K562 (cell line): ENCODE data around the gene MINDY3. TPM values are rescaled to one million over a fixed set of nuclear protein-coding genes. Genes with fewer than 3 reads are reported as not detected.

Experiments used
- ATAC-seq: fragments of 200-7000 bp; cut with Tn5 transposase; 3 replicates; pipeline ENCODE4 v1.9.1; 2020; ENCODE audit warnings: moderate library complexity
- BruUV-seq: library from RNA; stranded (reverse); fragments of 400-500 nt; replicated peaks from 2 replicates; lab custom pipeline; 2021; lab: Mats Ljungman, UMichigan
- CTCF ChIA-PET: fragments of 300-600 bp; formaldehyde crosslinking; extraction: SDS; loops from one replicate; lab custom pipeline; 2021; ENCODE audit warnings: low intra/inter-chr PET ratio; lab: Yijun Ruan, JAX
- POLR2A ChIA-PET: fragments of 300-600, 350-650 bp; sonication (Branson Sonifier 250); formaldehyde crosslinking; extraction: SDS; loops from one replicate; lab custom pipeline; 2021; ENCODE audit warnings: antibody characterized with exemption, inconsistent platforms; lab: Yijun Ruan, JAX
- DNase-seq, 4 experiments: peaks; one replicate each; pipeline versions ENCODE4 v3.0.0 to v3.0.0-alpha.2; 2011 to 2018; ENCODE audit warnings: low spot score in 3 of 4, mixed read lengths in 3 of 4; ENCODE audit errors: extremely low read depth in 1 of 4
- FAIRE-seq: peaks from 2 replicates; lab custom pipeline; 2011; peaks lifted over from hg19 to GRCh38; lab: Jason Lieb, UNC
- H2AFZ ChIP-seq: 2 replicates; pipeline ENCODE4 v1.6.0; 2011; ENCODE audit warnings: low read depth, low read length, control low read depth, inconsistent platforms
- H3K27ac ChIP-seq: fragments of 200-600 bp; 3 replicates; pipeline ENCODE4 v1.8.0; 2011; ENCODE audit warnings: low read depth, mild to moderate bottlenecking, control low read depth, inconsistent platforms, low read length, moderate library complexity, mixed read lengths; ENCODE audit errors: extremely low read depth
- H3K27me3 ChIP-seq, 2 experiments: fragments of 300-600 bp in 1 of 2; 2 replicates in 1 of 2; 3 replicates in 1 of 2; pipeline versions ENCODE4 v1.6.0 to v1.8.0; 2011; ENCODE audit warnings: inconsistent platforms in 2 of 2, low read length in 2 of 2, mild to moderate bottlenecking in 1 of 2, mixed read lengths in 1 of 2, moderate library complexity in 1 of 2; ENCODE audit not compliant: control insufficient read depth in 2 of 2, insufficient read depth in 2 of 2
- H3K36me3 ChIP-seq: fragments of 300-600 bp; 3 replicates; pipeline ENCODE4 v1.8.0; 2011; ENCODE audit warnings: mild to moderate bottlenecking, low read length, inconsistent platforms; ENCODE audit not compliant: control insufficient read depth, insufficient read depth
- H3K4me1 ChIP-seq, 2 experiments: fragments of 200-600 bp in 1 of 2; replicated peaks in 1 of 2; 2 replicates in 1 of 2; 3 replicates in 1 of 2; pipeline versions ENCODE4 v1.5.1 to v1.8.0; 2011; ENCODE audit warnings: inconsistent platforms in 2 of 2, low read length in 2 of 2, mild to moderate bottlenecking in 1 of 2, mixed read lengths in 1 of 2, moderate library complexity in 1 of 2; ENCODE audit not compliant: control insufficient read depth in 2 of 2, insufficient read depth in 2 of 2
- H3K4me2 ChIP-seq: 2 replicates; pipeline ENCODE4 v1.6.1; 2011; ENCODE audit warnings: low read length, control low read depth, inconsistent platforms, mixed read lengths; ENCODE audit not compliant: insufficient read depth
- H3K4me3 ChIP-seq: fragments of 200-600 bp; sonication (generic), shearing (Covaris generic); 2 replicates; pipeline ENCODE4 v1.5.1; 2016; ENCODE audit warnings: control low read depth, inconsistent platforms
- H3K79me2 ChIP-seq: fragments of 200-600 bp; 3 replicates; pipeline ENCODE4 v1.8.0; 2011; ENCODE audit warnings: low read length, inconsistent platforms; ENCODE audit not compliant: control insufficient read depth, insufficient read depth
- H3K9ac ChIP-seq, 2 experiments: 2 replicates each; pipeline versions ENCODE4 v1.6.0 to v1.6.1; 2011; ENCODE audit warnings: low read depth in 2 of 2, low read length in 2 of 2, control low read depth in 1 of 2, inconsistent platforms in 1 of 2, mild to moderate bottlenecking in 1 of 2, mixed read lengths in 1 of 2; ENCODE audit not compliant: insufficient read depth in 1 of 2
- H3K9me1 ChIP-seq: one replicate; pipeline ENCODE4 v1.6.0; 2011; ENCODE audit warnings: inconsistent platforms, mild to moderate bottlenecking, low read length, moderate library complexity; ENCODE audit not compliant: control insufficient read depth, insufficient read depth
- H3K9me3 ChIP-seq: replicated peaks from 2 replicates; pipeline ENCODE4 v1.5.1; 2011; ENCODE audit warnings: low read depth, low read length, inconsistent platforms; ENCODE audit not compliant: control insufficient read depth, insufficient read depth
- H4K20me1 ChIP-seq: replicated peaks from 2 replicates; pipeline ENCODE4 v1.6.1; 2011; ENCODE audit warnings: low read length, inconsistent platforms, mixed read lengths; ENCODE audit not compliant: control insufficient read depth, insufficient read depth
- ARID3B ChIP-seq: fragments of 250-450 bp; sonication (Bioruptor Pico); IDR thresholded peaks from 2 replicates; pipeline ENCODE4 v1.4.0; 2020; ENCODE audit warnings: borderline replicate concordance
- BHLHE40 ChIP-seq: IDR thresholded peaks from 2 replicates; pipeline ENCODE4 v1.6.1; 2011; ENCODE audit warnings: low read length, improper control_type of control experiment
- CHCHD3 ChIP-seq: fragments of 250-450 bp; sonication (Bioruptor Pico); IDR thresholded peaks from 2 replicates; pipeline ENCODE4 v2.1.2; 2022; ENCODE audit warnings: mild to moderate bottlenecking
- COPS2 ChIP-seq: fragments of 450-650 bp; conservative IDR thresholded peaks from 2 replicates; pipeline ENCODE4 v1.6.1; 2016; ENCODE audit warnings: mild to moderate bottlenecking, moderate library complexity
- GATAD2B ChIP-seq: fragments of 450-650 bp; IDR thresholded peaks from 2 replicates; pipeline ENCODE4 v1.6.1; 2017; ENCODE audit warnings: mild to moderate bottlenecking, borderline replicate concordance
- GTF2E2 ChIP-seq: fragments of 200-800 bp; sonication (Bioruptor generic); IDR thresholded peaks from 2 replicates; pipeline ENCODE4 v1.6.1; 2016; ENCODE audit warnings: missing genetic modification characterization, missing compliant biosample characterization
- HSF4 ChIP-seq: fragments of 250-450 bp; sonication (Bioruptor Pico); IDR thresholded peaks from 2 replicates; pipeline ENCODE4 v2.1.2; 2022; ENCODE audit warnings: mild to moderate bottlenecking, moderate library complexity, borderline replicate concordance
- MITF ChIP-seq: IDR thresholded peaks from 2 replicates; pipeline ENCODE4 v1.6.1; 2014; ENCODE audit warnings: antibody characterized with exemption
- NCOA6 ChIP-seq: fragments of 450-650 bp; IDR thresholded peaks from 2 replicates; pipeline ENCODE4 v1.6.1; 2017; ENCODE audit warnings: mild to moderate bottlenecking
- NELFE ChIP-seq: IDR thresholded peaks from 2 replicates; pipeline ENCODE4 v1.6.1; 2011; ENCODE audit warnings: mild to moderate bottlenecking; ENCODE audit not compliant: insufficient read depth, insufficient read length
- RNF2 ChIP-seq: sonication (generic); IDR thresholded peaks from 2 replicates; pipeline ENCODE4 v1.6.1; 2016
- SLC30A9 ChIP-seq: fragments of 250-450 bp; sonication (Bioruptor Pico); IDR thresholded peaks from 2 replicates; pipeline ENCODE4 v1.8.0; 2022; ENCODE audit warnings: mild to moderate bottlenecking, moderate library complexity
- TRIM28 ChIP-seq: fragments of 450-650 bp; IDR thresholded peaks from 2 replicates; pipeline ENCODE4 v1.6.1; 2017
- U2AF1 ChIP-seq: fragments of 200-400 bp; formaldehyde crosslinking; optimal IDR thresholded peaks from 2 replicates; pipeline ENCODE3; 2017; ENCODE audit warnings: mild to moderate bottlenecking, low read depth, low read length, moderate library complexity
- ZNF384 ChIP-seq: IDR thresholded peaks from 2 replicates; pipeline ENCODE4 v1.6.1; 2012; ENCODE audit warnings: low read depth, low read length, improper control_type of control experiment
- ZNF766 ChIP-seq: fragments of 200-800 bp; sonication (Bioruptor generic); conservative IDR thresholded peaks from 2 replicates; pipeline ENCODE4 v1.6.1; 2016; ENCODE audit warnings: missing genetic modification characterization, missing compliant biosample characterization
- ZNF785 ChIP-seq: fragments of 250-450 bp; sonication (Bioruptor Pico); IDR thresholded peaks from 2 replicates; pipeline ENCODE4 v1.4.0; 2020; ENCODE audit warnings: mild to moderate bottlenecking
- ZNF79 ChIP-seq: fragments of 250-450 bp; sonication (Bioruptor Pico); IDR thresholded peaks from 2 replicates; pipeline ENCODE4 v1.4.0; 2020; ENCODE audit warnings: low read depth, mild to moderate bottlenecking, moderate library complexity
- WGBS: fragments of 100-300 bp; shearing (Covaris generic); methylation state at CpG from one replicate; pipeline ENCODE4 v1.1.6; 2016; ENCODE audit warnings: low coverage, mixed read lengths; ENCODE audit not compliant: insufficient coverage; ENCODE audit errors: missing lambda C conversion rate; 5-methylcytosine and 5-hydroxymethylcytosine counted together
- in situ Hi-C: fragments of 300-500 bp; cut with MboI; formaldehyde crosslinking; loops from 4 replicates; pipeline ENCODE4 v1.15.0; 2018; ENCODE audit warnings: inconsistent platforms, mixed read lengths
- intact Hi-C: fragments of 100-400 bp; cut with micrococcal nuclease; formaldehyde crosslinking; loops from 2 replicates; pipeline ENCODE4 v1.14.2; 2022
- polyA plus RNA-seq, 8 experiments: library from polyadenylated mRNA; depleted of rRNA in 4 of 8; stranded (reverse) in 5 of 8; unstranded in 3 of 8; fragments of >200 nt; fragmentation: Nextera tagmentation in 2 of 8; fragmentation: Illumina TruSeq in 1 of 8; extraction: Ambion mirVana in 2 of 8; extraction: Trizol in 1 of 8; gene quantifications; 2 replicates each; pipeline versions ENCODE4 v1.2.1 to v1.2.3, GENCODE V29; 2011 to 2014; ENCODE audit warnings: inconsistent platforms in 1 of 8, missing spikeins in 1 of 8
- total RNA-seq, 7 experiments: library from RNA; depleted of rRNA in 6 of 7; stranded (reverse); fragments of >200 nt in 6 of 7; fragmentation: Illumina TruSeq in 2 of 7; extraction: Trizol in 2 of 7; gene quantifications; 2 replicates each; pipeline versions ENCODE4 v1.2.1 to v1.2.3, GENCODE V29; 2011 to 2021; ENCODE audit warnings: low replicate concordance in 1 of 7

MINDY3 gene
- total and polyA plus RNA-seq, 9 of the 15 experiments (the other 6 are each of a cell fraction or from before 2014, with no cell fraction given), result 14.0 to 35.9 (median 23.6) TPM

GRCh38 chr10:15901889-15902288, 41.6 kb upstream of the MINDY3 start:
- intact Hi-C loops (loop anchor here (2.0 kb wide), 3 partner anchors 215 to 907 kb away; no protein-coding TSS in a partner anchor), in situ Hi-C loops (no loop called here)
- Histone ChIP-seq H3K4me1 (peaks cover 0 to 3% of the 10 kb centered on the region in 2 experiments; a peak in 1 of 5 replicates), H3K27ac (no peak overlapping the region), H2AFZ (no peak overlapping the region), H3K79me2 (no peaks in the 10 kb centered on the region), H3K27me3 (no peaks in the 10 kb centered on the region; a peak in 1 of 5 replicates), H4K20me1 (no peaks in the 10 kb centered on the region), H3K4me2 (no peak overlapping the region), H3K36me3 (no peaks in the 10 kb centered on the region), H3K9me1 (no peaks in the 10 kb centered on the region), H3K9me3 (no peaks in the 10 kb centered on the region), H3K9ac (no peak overlapping the region), H3K4me3 (no peak overlapping the region)
- no peak for TF ChIP-seq MITF
- TF ChIP-seq ZNF766 (CRISPR knock-in tag), result no peak
- no peak for TF ChIP-seq NCOA6
- no peak for TF ChIP-seq NELFE
- TF ChIP-seq HSF4 (CRISPR knock-in tag), result no peak
- TF ChIP-seq COPS2, result no peak
- TF ChIP-seq ZNF785, result no peak
- no peak for TF ChIP-seq GTF2E2 (tag)
- no peak for TF ChIP-seq CHCHD3
- no peak for TF ChIP-seq BHLHE40
- no peak for TF ChIP-seq SLC30A9
- TF ChIP-seq ARID3B (CRISPR knock-in tag), result no peak
- TF ChIP-seq GATAD2B, result no peak
- no peak for TF ChIP-seq ZNF384
- no peak for TF ChIP-seq TRIM28
- TF ChIP-seq RNF2, result no peak
- TF ChIP-seq U2AF1, result no peak
- TF ChIP-seq ZNF79 (CRISPR knock-in tag), result no peak
- ATAC-seq (no peak), DNase-seq (no peak), FAIRE-seq (no peak)
- 0% methylated on average over 3 of the region's 3 CpGs for WGBS
- CTCF ChIA-PET, result no interaction called here
- no TSS peak for BruUV-seq
- POLR2A ChIA-PET, result no interaction called here
